Skeletal muscle satellite cell (primary cell): Measurements from ENCODE around the gene MRPS9.

Experiments used
- H3K27me3 ChIP-seq: 2 replicates; pipeline ENCODE4 v1.7.0; 2013; ENCODE audit warnings: low read length; ENCODE audit not compliant: control insufficient read depth, insufficient read depth
- H3K36me3 ChIP-seq: 2 replicates; pipeline ENCODE4 v1.7.0; 2013; ENCODE audit warnings: mild to moderate bottlenecking, control low read depth, low read length; ENCODE audit not compliant: insufficient read depth
- H3K4me1 ChIP-seq: 2 replicates; pipeline ENCODE4 v1.7.0; 2013; ENCODE audit warnings: low read length; ENCODE audit not compliant: control insufficient read depth, insufficient read depth
- H3K4me2 ChIP-seq: 2 replicates; pipeline ENCODE4 v1.7.0; 2013; ENCODE audit warnings: mild to moderate bottlenecking, low read length
- H3K4me3 ChIP-seq: 2 replicates; pipeline ENCODE4 v1.7.0; 2013; ENCODE audit warnings: low read length
- H3K9ac ChIP-seq: 2 replicates; pipeline ENCODE4 v1.7.0; 2013; ENCODE audit warnings: mild to moderate bottlenecking, low read depth, low read length, moderate library complexity
- H3K9me3 ChIP-seq: replicated peaks from 2 replicates; pipeline ENCODE4 v1.7.0; 2013; ENCODE audit warnings: mild to moderate bottlenecking, control low read depth, low read length

Gene MRPS9

DNA sequence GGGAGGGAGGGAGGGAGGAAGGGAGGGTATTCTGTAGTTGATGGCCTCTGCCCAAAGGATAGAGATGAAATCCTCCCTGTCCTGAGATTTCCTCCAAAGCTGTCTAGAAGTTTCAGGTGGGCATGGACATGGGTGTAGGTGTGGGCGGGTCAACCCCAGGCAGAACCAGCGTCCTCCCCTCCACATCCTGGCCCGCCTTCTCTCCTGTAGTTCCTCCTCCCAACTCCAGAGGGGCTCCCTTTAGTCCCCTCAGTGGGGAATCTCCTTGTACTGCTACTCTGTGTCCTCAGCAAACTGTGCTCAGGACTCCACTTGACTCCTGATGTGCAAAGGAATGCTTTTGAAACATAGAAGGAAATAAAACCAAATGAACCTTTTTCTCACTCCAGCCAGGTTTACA, 88.1 kb downstream of the MRPS9 start:
- no peak overlapping the region for H3K4me3 ChIP-seq
- no peaks in the 10 kb centered on the region for H3K9me3 ChIP-seq
- peaks cover 20% of the 10 kb centered on the region for H3K27me3 ChIP-seq
- no peak overlapping the region for H3K9ac ChIP-seq
- H3K4me1 ChIP-seq = no peaks in the 10 kb centered on the region
- no peaks in the 10 kb centered on the region for H3K36me3 ChIP-seq
- H3K4me2 ChIP-seq = no peak overlapping the region

DNA sequence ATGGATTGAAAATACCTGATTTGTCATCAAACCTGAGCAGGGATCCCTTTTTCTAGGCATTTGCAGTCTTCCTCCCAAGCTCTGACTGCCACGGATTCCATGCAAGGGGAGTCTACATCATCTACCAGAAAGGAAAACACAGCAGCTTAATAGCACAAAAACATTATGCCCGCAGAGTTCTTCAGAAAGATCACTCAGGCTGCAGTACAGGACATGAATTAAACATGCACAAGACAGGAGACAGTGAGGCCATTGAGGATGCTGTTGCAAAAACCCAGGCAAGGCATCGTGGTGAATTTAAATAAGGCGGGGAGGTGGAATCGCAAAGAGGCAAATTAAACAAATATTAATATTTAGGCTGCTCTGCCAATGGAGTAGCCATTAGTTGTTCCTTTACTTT, 88.5 kb downstream of the MRPS9 start:
- H3K27me3 ChIP-seq = peaks cover 20% of the 10 kb centered on the region
- H3K9me3 ChIP-seq = no peaks in the 10 kb centered on the region
- H3K36me3 ChIP-seq = no peaks in the 10 kb centered on the region
- no peaks in the 10 kb centered on the region for H3K4me1 ChIP-seq
- H3K4me2 ChIP-seq = no peak overlapping the region
- H3K9ac ChIP-seq = no peak overlapping the region
- no peak overlapping the region for H3K4me3 ChIP-seq

DNA sequence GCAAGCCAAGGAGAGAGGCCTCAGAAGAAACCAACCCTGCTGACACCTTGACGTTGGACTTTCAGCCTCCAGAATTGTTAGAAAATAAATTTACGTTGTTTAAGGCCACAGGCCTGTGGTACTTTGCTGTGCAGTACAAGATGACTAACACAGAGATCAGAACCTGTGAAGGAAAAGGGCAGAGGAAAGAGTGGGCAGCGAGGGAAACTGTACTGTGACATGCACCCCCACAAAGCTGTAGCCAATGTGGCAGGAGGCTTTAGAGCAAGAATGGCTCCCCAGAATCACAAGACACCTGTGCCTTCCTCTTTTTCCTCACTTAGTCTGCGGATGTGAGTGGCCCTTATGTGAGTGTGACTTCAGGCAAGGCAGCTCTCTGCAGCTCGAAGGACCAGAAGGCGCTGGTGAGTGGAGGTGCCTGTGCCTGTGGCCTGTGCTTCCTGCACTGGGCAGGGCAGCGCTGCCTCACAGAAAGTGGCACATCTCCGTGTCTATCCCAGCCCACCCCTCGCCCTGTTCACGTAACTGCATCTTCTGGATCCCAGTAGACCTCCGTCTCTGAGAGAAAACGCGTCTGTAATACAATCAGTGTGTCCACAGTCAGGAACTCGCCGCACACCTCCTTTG, 89.5 kb downstream of the MRPS9 start:
- Histone ChIP-seq H3K9me3 (no peaks in the 10 kb centered on the region), H3K4me3 (no peak overlapping the region), H3K4me1 (no peaks in the 10 kb centered on the region), H3K4me2 (no peak overlapping the region), H3K27me3 (peaks cover 20% of the 10 kb centered on the region), H3K36me3 (no peaks in the 10 kb centered on the region), H3K9ac (no peak overlapping the region)

DNA sequence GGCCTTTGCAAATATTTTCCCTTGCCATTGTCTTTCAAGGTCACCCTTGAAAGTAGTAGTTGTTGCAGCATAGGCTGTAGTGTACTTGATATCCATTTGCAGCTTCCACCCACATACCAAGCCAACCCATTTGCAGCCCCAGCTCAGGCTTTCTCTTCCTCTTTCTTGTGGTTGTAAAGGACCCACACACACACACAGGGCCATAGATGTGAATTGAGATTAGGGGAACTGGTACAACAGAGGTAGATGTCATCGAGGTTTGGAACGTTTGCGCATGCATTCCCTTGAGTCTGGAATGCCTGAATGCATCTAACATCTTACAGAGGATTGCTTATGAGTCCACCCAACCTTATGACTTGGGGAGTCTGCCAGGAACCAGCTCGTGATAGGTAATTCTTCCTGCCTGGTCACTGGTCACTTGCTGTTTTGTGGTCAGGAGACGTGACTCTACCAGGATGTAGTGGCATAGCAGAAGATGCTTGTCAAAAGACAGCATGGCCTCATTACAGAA, 91.9 kb downstream of the MRPS9 start:
- Histone ChIP-seq H3K27me3 (peaks cover 15% of the 10 kb centered on the region), H3K4me2 (no peak overlapping the region), H3K4me1 (no peaks in the 10 kb centered on the region), H3K4me3 (no peak overlapping the region), H3K36me3 (no peaks in the 10 kb centered on the region), H3K9me3 (no peaks in the 10 kb centered on the region), H3K9ac (no peak overlapping the region)

DNA sequence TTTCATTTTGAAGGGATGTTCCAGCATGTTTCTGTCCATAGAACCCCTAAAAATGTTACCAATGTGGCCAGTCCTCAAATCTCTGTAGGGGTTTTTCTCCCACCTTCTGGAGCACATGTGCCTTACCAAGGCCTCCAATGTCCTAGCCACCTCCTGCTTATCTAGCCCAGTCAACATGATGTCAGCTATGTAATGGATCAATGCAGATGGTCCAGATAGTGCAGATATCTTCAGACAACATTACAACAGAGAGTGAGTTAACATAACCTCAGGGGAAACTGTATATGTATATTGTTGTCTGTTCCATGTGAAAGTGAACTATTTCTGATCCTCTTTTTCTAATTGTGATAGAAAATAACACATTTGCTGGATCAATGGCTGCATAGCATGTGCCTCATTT, 92.7 kb downstream of the MRPS9 start:
- no peaks in the 10 kb centered on the region for H3K4me1 ChIP-seq

DNA sequence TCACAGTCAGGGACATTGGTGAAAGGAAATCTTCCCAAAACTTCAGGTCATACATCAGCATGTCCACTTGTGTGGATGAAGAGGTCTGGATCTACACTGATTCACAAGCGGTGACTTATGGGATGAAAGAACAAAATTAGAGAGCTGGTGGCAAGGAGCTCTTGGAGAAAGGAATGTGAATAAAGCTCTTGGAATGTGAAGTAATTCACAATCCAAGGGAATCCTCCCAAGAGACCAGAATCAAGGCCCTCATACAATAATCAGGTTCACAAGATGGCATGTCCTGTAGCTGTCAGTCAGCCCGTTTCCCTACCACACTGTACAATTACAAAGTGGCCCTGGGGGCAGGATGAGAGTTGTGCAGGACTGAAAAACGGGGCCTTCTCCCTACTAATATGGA, 96.2 kb downstream of the MRPS9 start:
- Histone ChIP-seq H3K27me3 (peaks cover 19% of the 10 kb centered on the region), H3K4me2 (no peak overlapping the region), H3K9ac (no peak overlapping the region), H3K9me3 (no peaks in the 10 kb centered on the region), H3K36me3 (no peaks in the 10 kb centered on the region), H3K4me1 (no peaks in the 10 kb centered on the region), H3K4me3 (no peak overlapping the region)

More for the DNA sequence above, 92.7 kb downstream of the MRPS9 start:
- Histone ChIP-seq H3K9me3 (no peaks in the 10 kb centered on the region), H3K27me3 (peaks cover 10% of the 10 kb centered on the region), H3K4me2 (no peak overlapping the region), H3K36me3 (no peaks in the 10 kb centered on the region), H3K4me3 (no peak overlapping the region), H3K9ac (no peak overlapping the region)

DNA sequence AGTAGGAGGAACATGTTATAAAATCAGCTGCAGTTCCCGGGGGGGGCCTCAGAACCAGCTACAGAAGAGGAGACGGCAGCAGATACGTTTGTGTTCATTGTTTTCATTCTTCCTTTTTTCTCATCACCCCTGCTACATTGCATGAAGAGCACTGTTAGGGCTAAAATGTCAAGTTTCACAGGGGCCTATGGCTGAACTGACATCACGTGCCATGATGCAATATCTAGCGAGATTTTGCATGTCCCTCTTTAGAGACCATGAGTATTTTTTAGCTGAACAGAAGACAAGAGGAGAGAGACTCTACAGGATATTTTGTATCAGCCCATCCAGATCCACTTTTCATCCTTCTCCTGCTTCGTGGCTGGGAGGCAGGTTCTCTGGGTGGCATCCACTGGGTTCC, 97.6 kb downstream of the MRPS9 start:
- Histone ChIP-seq H3K4me1 (no peaks in the 10 kb centered on the region), H3K4me3 (no peak overlapping the region), H3K36me3 (no peaks in the 10 kb centered on the region), H3K9me3 (no peaks in the 10 kb centered on the region), H3K4me2 (no peak overlapping the region), H3K9ac (no peak overlapping the region), H3K27me3 (peaks cover 21% of the 10 kb centered on the region)

DNA sequence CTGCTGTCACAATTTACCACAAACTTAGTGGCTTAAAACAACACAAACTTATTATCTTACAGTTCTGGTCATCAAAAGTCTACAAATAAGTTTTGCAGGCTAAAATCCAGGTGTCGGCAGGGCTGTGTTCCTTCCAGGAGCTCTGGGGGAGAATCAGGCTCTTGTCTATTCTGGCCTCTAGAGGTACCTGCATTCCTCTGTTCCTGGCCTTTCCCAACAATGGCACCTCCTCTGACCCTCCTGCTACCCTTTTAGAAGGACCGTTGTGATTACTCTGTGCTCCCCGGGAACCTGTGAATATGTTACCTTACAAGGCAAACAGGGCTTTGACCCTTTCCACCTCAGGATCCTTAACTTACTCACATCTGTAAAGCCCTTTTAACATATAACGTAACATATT, 98.5 kb downstream of the MRPS9 start:
- Histone ChIP-seq H3K9me3 (no peaks in the 10 kb centered on the region), H3K4me2 (no peak overlapping the region), H3K9ac (no peak overlapping the region), H3K4me1 (no peaks in the 10 kb centered on the region), H3K4me3 (no peak overlapping the region), H3K36me3 (no peaks in the 10 kb centered on the region), H3K27me3 (peaks cover 24% of the 10 kb centered on the region)

DNA sequence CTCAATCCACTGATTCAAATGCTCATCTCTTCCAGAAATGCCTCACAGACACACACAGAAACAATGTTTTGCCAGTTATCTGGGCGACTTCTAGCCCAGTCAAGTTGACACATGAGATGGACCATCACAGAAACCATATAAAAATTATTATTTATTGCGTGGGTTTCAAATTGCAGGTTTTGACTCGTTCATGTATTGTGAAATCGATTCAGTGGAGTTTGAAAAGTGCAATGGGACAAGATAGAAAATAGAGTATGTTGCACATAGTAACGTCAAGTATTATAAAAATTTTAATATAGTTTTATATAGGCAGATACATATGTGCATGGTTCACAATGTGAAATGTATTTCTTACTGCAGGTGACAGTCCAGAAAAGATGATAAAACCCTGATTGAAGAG, 100.8 kb downstream of the MRPS9 start:
- Histone ChIP-seq H3K4me2 (no peak overlapping the region), H3K36me3 (no peaks in the 10 kb centered on the region), H3K4me3 (no peak overlapping the region), H3K9ac (no peak overlapping the region), H3K9me3 (no peaks in the 10 kb centered on the region), H3K27me3 (peaks cover 46% of the 10 kb centered on the region), H3K4me1 (no peaks in the 10 kb centered on the region)

DNA sequence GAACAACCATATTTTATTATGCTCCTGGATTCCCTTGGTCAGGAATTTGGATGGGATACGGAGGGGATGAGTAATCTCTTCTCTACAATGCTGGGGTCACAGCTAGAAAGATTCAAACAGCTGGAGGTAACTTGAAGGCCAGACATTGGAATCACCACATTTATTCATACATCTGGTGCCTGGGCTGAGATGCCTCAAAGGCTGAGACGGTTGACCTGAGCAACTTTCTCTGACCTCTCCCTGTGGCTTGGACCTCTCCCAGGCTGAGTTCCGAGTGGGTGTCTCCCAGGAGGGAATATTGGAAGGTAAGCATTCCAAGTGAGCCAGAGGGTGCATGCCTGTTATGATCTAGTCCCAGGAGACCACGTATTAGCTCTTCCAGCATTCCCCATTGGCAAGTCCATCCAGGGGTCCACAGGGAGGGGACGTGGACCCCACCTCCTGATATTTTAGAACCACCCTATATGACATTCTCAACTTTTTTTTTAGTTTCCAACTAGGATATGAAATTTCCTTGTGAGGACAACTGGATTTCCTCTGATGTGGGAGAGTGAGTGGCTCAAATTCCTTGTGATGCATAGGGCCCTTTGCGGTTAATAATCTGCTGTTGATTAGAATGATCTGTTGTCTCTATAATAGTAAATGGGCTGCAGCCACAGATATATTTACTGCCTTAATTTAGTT, 101.8 kb downstream of the MRPS9 start:
- Histone ChIP-seq H3K9me3 (no peaks in the 10 kb centered on the region), H3K36me3 (no peaks in the 10 kb centered on the region), H3K27me3 (peaks cover 52% of the 10 kb centered on the region), H3K4me1 (no peaks in the 10 kb centered on the region), H3K9ac (no peak overlapping the region), H3K4me2 (no peak overlapping the region), H3K4me3 (no peak overlapping the region)

DNA sequence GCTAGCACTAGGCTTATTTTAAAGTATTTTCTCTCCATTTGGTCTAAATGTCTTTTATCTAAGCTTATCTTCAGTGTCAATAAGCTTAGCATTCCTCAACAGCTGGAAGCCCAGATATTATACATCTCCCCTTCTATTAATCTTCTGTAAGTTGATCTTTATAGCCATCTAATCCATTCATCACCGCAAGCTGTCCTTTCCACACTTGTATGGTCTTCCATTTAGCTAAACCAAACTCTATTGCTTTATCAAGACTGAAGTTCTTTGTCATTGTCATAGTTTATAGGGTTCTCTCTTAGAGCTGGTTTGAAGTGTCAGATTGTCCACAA, 102.3 kb downstream of the MRPS9 start:
- peaks cover 57% of the 10 kb centered on the region for H3K27me3 ChIP-seq
- no peaks in the 10 kb centered on the region for H3K9me3 ChIP-seq
- H3K4me2 ChIP-seq = no peak overlapping the region
- H3K4me3 ChIP-seq = no peak overlapping the region
- no peaks in the 10 kb centered on the region for H3K4me1 ChIP-seq
- H3K36me3 ChIP-seq = no peaks in the 10 kb centered on the region
- no peak overlapping the region for H3K9ac ChIP-seq

DNA sequence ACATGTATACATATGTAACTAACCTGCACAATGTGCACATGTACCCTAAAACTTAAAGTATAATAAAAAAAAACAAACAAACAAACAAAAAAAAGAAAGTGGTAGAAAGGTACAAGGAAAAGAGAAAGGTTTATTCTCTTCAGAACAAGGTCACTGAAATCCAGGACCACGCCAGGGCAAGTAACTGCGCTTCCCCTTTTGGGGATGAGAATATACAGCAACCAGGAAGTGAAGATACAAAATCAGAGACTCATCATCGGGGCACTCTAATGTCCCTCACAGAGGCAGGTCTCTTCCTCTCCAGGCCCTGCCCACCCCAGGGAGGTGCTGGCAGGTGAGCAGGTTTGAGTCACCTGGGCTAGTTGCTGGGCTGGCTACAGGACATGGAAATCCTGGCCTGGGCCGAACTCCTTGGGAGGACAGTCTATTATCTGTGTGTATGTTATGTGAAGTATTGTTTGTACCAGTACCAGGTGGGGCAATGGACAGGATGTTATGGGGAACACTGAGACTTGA, 103.3 kb downstream of the MRPS9 start:
- Histone ChIP-seq H3K9me3 (no peaks in the 10 kb centered on the region), H3K4me1 (no peaks in the 10 kb centered on the region), H3K4me2 (no peak overlapping the region), H3K36me3 (no peaks in the 10 kb centered on the region), H3K9ac (no peak overlapping the region), H3K4me3 (no peak overlapping the region), H3K27me3 (peaks cover 62% of the 10 kb centered on the region)
